ENCODE measurements around the gene MTMR1. TPM values are rescaled to one million over a fixed set of nuclear protein-coding genes. Genes with fewer than 3 reads are reported as not detected.

The MTMR1 gene
- total RNA-seq, 1 donor from 2014 or later, result 48.1 TPM

- no peak for DNase-seq (ENCODE audit: low spot score)
Measured at GRCh38 chrX:150779385-150779784, 86.2 kb downstream of the MTMR1 start.

DNA sequence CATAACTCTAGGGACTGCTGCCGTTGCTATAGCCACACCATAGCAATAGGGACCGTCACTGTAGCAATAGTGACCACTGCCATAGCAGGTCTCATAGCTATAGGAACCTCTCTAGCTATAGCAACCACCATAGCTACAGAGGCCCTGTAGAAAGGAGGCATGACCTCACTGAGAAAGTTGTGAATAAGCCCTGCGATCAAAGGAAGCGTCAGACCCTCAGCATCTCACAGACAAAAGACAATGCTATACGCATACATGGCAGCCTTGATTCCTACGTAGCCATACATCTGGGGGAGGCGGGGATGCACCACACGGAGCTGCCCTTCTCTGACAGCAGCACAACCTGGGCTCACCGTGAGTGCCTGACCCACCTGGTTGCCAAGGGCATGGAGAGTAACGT, 88.5 kb downstream of the MTMR1 start:
- DNase-seq (ENCODE audit: low spot score), result no peak

GRCh38 chrX:150790021-150790420, 96.8 kb downstream of the MTMR1 start:
- DNase-seq (ENCODE audit: low spot score), result no peak

- no peak for DNase-seq (ENCODE audit: low spot score)
Measured at GRCh38 chrX:150792949-150793527, 99.8 kb downstream of the MTMR1 start.

GRCh38 chrX:150805736-150806135, 112.5 kb downstream of the MTMR1 start:
- no peak for DNase-seq (ENCODE audit: low spot score)

DNA sequence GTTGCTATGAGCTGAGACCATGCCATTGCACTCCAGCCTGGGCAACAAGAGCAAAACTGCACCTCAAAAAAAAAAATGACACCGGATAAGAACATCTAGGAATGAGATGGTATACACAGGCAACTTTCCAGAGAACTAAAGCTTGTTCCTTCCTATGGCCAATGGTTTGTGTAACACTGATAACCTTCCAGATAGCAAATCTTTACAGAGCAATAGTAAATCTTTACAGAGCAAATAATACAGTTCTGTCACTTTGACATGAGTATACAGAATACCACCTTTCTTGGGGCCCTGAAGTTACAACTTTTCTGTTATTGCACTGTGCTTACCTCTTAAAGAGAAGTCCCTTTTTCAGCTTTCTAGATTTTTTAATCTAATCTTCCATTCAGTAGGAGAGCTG, 113.6 kb downstream of the MTMR1 start:
- no peak for DNase-seq (ENCODE audit: low spot score)

DNA sequence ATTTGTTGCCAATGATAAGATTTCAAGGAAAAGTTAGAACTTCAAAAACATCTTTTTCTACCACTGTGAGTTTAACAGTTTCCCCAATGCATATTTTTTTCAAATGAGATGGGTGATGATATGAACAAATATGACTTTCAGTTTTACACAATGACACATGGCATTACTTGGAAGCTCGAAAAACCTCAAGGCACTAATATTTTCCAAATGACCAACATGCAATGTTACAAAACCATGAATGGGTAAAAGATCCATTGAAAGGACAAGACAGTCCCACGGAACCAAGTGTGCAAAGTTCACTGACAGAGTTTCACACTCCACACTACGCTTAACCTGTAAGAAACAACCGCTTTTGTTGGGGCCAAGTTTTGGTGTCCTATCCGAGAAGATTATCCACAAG, 120.7 kb downstream of the MTMR1 start:
- no peak for DNase-seq (ENCODE audit: low spot score)

Other genes starting within 250 kb of the MTMR1 start
- 18.5 TPM for gene MTM1, start 124.8 kb upstream of the MTMR1 start, total RNA-seq
- gene CD99L2, start 205.3 kb downstream of the MTMR1 start, total RNA-seq, result 30.5 TPM

Data from ureter (tissue), 1 donor.